ENCODE results near the gene PIGW.

The PIGW gene

GRCh38 chr17:36566081-36566480 lies 31.3 kb downstream of the PIGW start:
- no peak overlapping the region for H3K4me3 ChIP-seq (ENCODE audit: low read depth, low read length)
- TF ChIP-seq, protein P1, sequence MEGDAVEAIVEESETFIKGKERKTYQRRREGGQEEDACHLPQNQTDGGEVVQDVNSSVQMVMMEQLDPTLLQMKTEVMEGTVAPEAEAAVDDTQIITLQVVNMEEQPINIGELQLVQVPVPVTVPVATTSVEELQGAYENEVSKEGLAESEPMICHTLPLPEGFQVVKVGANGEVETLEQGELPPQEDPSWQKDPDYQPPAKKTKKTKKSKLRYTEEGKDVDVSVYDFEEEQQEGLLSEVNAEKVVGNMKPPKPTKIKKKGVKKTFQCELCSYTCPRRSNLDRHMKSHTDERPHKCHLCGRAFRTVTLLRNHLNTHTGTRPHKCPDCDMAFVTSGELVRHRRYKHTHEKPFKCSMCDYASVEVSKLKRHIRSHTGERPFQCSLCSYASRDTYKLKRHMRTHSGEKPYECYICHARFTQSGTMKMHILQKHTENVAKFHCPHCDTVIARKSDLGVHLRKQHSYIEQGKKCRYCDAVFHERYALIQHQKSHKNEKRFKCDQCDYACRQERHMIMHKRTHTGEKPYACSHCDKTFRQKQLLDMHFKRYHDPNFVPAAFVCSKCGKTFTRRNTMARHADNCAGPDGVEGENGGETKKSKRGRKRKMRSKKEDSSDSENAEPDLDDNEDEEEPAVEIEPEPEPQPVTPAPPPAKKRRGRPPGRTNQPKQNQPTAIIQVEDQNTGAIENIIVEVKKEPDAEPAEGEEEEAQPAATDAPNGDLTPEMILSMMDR (IDR thresholded peaks at IDR 0.05; ENCODE audit: insufficient read depth, low read depth, low read length, missing control alignments) = no peak
- DNase-seq (ENCODE audit: low read depth) = no peak

DNA sequence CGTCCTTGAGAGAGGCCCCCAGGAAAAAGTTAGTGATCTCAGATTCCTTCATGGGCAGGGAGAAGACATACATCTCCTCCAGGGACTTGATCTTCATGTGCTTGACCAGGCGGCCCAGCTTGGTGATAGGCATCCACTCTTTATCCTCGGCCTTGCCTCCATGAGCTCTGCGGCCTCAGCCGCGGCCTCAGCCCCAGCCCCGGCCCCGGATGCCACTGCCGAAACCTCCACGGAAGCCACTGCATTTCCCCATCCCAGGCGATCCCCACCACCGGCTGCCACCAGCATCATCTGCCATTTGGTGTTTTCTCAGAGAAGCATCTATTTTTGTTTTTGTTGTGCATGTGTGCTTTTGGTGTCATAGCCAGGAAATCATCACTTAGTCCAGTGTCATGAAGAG lies 40.2 kb downstream of the PIGW start:
- TF ChIP-seq, protein P1 (IDR thresholded peaks at IDR 0.05; ENCODE audit: insufficient read depth, low read depth, low read length, missing control alignments) = no peak
- DNase-seq (ENCODE audit: low read depth) = no peak
- no peak overlapping the region for H3K4me3 ChIP-seq (ENCODE audit: low read depth, low read length)

DNA sequence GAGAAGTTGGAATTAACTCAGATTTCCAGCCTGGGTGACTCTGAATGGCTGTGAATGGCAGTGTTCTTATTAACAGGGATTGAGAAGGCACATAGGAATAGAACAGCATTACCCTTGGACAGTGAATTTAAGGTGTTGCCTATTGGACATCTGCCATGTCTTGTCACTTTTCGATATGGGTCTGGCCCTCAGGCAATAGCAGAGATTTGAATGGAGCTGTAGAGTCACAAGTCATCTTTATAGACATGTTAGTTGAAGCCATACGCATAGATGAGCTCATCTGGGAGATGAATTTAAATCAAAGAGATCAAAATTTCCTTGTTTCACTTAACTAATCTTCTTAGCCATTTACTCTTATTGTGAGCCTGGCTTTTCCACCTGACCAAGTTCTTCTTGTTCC lies 42.0 kb downstream of the PIGW start:
- no peak overlapping the region for H3K4me3 ChIP-seq (ENCODE audit: low read depth, low read length)
- no peak for DNase-seq (ENCODE audit: low read depth)
- TF ChIP-seq, protein P1 (IDR thresholded peaks at IDR 0.05; ENCODE audit: insufficient read depth, low read depth, low read length, missing control alignments) = no peak

DNA sequence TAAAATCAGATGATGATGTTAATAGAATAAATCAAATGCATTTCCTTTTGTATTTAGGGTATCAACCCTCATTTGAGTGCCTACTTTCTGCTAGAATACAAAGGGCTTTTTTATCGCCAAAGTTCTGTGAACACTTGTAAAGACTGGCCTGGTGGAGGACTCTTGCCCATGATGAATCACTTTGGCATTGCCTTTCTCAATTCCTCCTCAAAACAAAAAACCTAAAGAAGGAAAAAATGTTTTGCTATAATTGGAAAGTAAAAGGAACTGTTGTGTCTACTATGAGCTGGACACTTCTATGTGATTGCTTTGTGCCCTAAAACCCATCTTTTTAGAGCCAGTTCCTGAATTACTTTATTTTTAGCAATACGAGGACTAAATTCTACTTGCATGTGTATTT lies 43.9 kb downstream of the PIGW start:
- no peak overlapping the region for H3K4me3 ChIP-seq (ENCODE audit: low read depth, low read length)
- DNase-seq (ENCODE audit: low read depth) = no peak
- TF ChIP-seq, protein P1 (IDR thresholded peaks at IDR 0.05; ENCODE audit: insufficient read depth, low read depth, low read length, missing control alignments) = no peak

- no peak for DNase-seq (ENCODE audit: low read depth)
- H3K4me3 ChIP-seq (ENCODE audit: low read depth, low read length) = no peak overlapping the region
- TF ChIP-seq, protein P1 (IDR thresholded peaks at IDR 0.05; ENCODE audit: insufficient read depth, low read depth, low read length, missing control alignments) = no peak
These were observed 49.0 kb downstream of the PIGW start for GRCh38 chr17:36583787-36584186.

DNA sequence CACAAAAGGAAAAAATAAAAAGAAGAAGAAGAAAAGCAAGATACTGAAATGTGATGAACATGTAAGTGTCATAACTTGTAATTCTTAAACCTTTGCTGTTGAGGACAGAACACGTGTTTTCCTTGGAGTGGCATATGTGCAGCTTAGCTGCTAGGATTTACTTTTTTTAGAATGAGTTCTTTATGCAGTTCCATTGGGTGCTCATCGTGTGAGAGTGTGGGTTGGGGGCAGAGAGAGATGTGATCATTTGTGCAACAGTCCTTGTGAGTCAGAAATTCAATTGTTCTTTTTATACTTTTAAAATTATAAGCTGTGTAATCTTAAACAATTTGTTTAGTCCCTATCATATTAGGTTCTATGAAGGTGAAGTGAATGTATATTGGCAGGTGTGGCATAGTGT lies 51.4 kb downstream of the PIGW start:
- no peak overlapping the region for H3K4me3 ChIP-seq (ENCODE audit: low read depth, low read length)
- no peak for DNase-seq (ENCODE audit: low read depth)
- TF ChIP-seq, protein P1 (IDR thresholded peaks at IDR 0.05; ENCODE audit: insufficient read depth, low read depth, low read length, missing control alignments) = no peak
